Uterus (tissue), 4 donors: ENCODE data around the gene ZC3H18. TPM values are rescaled to one million over a fixed set of nuclear protein-coding genes. Genes with fewer than 3 reads are reported as not detected.

Experiments
- DNase-seq, 2 donors: peaks; one replicate each; pipeline ENCODE4 v3.0.0-alpha.2; 2019 to 2020
- H3K27ac ChIP-seq, 2 donors: fragments of 200-600 bp; sonication (generic); 1 replicate in 1 of 2; 2 replicates in 1 of 2; pipeline ENCODE4 v1.5.1; 2016 to 2018
- H3K27me3 ChIP-seq, 2 donors: fragments of 200-600 bp; sonication (generic); one replicate each; pipeline ENCODE4 v1.5.1; 2018 to 2019; ENCODE audit warnings: control low read depth in 1 of 2
- H3K36me3 ChIP-seq, 2 donors: fragments of 200-600 bp; sonication (generic); one replicate each; pipeline ENCODE4 v1.5.1; 2019; ENCODE audit warnings: control low read depth in 1 of 2
- H3K4me1 ChIP-seq, 2 donors: fragments of 200-600 bp; sonication (generic); one replicate each; pipeline ENCODE4 v1.5.1; 2018 to 2019; ENCODE audit warnings: control low read depth in 1 of 2
- H3K4me3 ChIP-seq, 2 donors: fragments of 200-600 bp; sonication (generic); 1 replicate in 1 of 2; 2 replicates in 1 of 2; pipeline ENCODE4 v1.5.1; 2018 to 2019; ENCODE audit warnings: mild to moderate bottlenecking in 1 of 2
- H3K9me3 ChIP-seq, 2 donors: fragments of 200-600 bp; sonication (generic); one replicate each; pipeline ENCODE4 v1.5.1; 2019; ENCODE audit warnings: control low read depth in 1 of 2
- CTCF ChIP-seq, 4 experiments: fragments of 200-600 bp in 2 of 4; fragments of 450-650 bp in 2 of 4; sonication (generic) in 2 of 4; IDR thresholded peaks; one replicate each; pipeline ENCODE4 v1.5.1; 2016 to 2019; ENCODE audit warnings: antibody characterized with exemption in 4 of 4, mild to moderate bottlenecking in 2 of 4, moderate library complexity in 1 of 4
- POLR2A ChIP-seq, 2 donors: fragments of 450-650 bp; IDR thresholded peaks; one replicate each; pipeline ENCODE4 v1.6.1; 2016; ENCODE audit warnings: antibody characterized with exemption in 2 of 2, mild to moderate bottlenecking in 1 of 2, moderate library complexity in 1 of 2
- intact Hi-C: fragments of 100-400 bp; cut with DNase I; formaldehyde crosslinking; loops from one replicate; pipeline ENCODE4 v1.15.1; 2023; ENCODE audit warnings: low total_unique reads
- total RNA-seq, 4 donors: library from RNA; depleted of rRNA in 3 of 4; stranded (reverse); fragments of >200 nt in 3 of 4; gene quantifications; one replicate each; pipeline versions ENCODE4 v1.1.0 to v1.2.4, GENCODE V29; 2014 to 2023
- donor health status: DM: yes; HTN: yes; CAD: no.

The ZC3H18 gene
- total RNA-seq, 4 donors from 2014 or later = 0.88 to 58.8 (median 9.5) TPM

DNA sequence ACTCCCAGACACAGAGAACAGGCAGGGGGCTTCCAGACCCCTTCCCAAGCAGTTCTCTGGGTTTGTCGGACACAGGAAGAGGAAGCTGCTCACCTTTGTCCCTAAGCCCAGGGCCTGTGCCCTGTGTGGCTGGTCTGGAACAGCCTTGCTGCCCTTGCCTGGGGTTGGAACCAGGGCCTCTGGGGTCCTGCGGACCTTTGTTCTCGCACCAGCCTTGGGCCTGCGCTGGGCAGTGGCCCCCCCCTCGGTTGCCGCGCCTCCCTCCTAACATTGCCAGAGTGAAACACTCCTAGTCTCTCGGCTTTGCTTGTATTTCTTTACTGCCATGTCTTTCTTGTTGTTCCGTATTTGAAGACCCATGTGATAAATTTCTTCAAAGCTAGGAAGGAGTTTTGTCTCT is 59.6 kb downstream of the ZC3H18 start:
- no peak for DNase-seq
- H3K4me3 ChIP-seq = no peak overlapping the region
- no peaks in the 10 kb centered on the region for H3K9me3 ChIP-seq
- no peak for TF ChIP-seq CTCF (IDR thresholded peaks at IDR 0.05)
- no peak for TF ChIP-seq POLR2A (IDR thresholded peaks at IDR 0.05)
- no peak overlapping the region for H3K27ac ChIP-seq
- H3K36me3 ChIP-seq = no peaks in the 10 kb centered on the region
- H3K4me1 ChIP-seq = no peaks in the 10 kb centered on the region
- intact Hi-C loops = no loop called here
- no peaks in the 10 kb centered on the region for H3K27me3 ChIP-seq

DNA sequence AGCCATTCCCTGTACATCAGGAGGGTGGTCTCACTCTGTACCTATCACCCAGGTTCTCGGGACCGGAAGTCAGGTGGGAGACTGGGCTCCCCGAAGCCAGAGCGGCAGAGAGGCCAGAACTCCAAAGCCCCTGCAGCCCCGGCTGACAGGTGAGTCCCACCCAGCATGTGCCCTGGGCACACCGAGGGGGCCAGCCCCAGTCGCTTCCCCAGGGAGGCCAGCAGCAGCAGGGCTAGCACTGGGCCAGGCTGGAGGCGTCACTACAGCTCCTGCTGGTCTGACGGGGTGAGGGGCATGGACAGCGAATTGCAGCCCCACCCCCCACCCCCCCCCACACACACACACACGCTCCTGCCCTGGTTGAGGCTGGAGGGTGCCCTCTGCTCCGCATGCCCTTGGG is 60.2 kb downstream of the ZC3H18 start:
- no peak for TF ChIP-seq POLR2A (IDR thresholded peaks at IDR 0.05)
- TF ChIP-seq CTCF (IDR thresholded peaks at IDR 0.05) = no peak
- H3K4me3 ChIP-seq = no peak overlapping the region
- H3K36me3 ChIP-seq = no peaks in the 10 kb centered on the region
- no peak overlapping the region for H3K27ac ChIP-seq
- H3K9me3 ChIP-seq = no peaks in the 10 kb centered on the region
- H3K27me3 ChIP-seq = no peaks in the 10 kb centered on the region
- intact Hi-C loops = no loop called here
- H3K4me1 ChIP-seq = peaks cover 0 to 3% of the 10 kb centered on the region in 2 donors
- no peak for DNase-seq

- no peak for DNase-seq
- H3K27me3 ChIP-seq = no peaks in the 10 kb centered on the region
- intact Hi-C loops = no loop called here
- no peaks in the 10 kb centered on the region for H3K9me3 ChIP-seq
- no peak overlapping the region for H3K27ac ChIP-seq
- peaks cover 0 to 3% of the 10 kb centered on the region in 2 donors for H3K4me1 ChIP-seq
- no peaks in the 10 kb centered on the region for H3K36me3 ChIP-seq
- H3K4me3 ChIP-seq = no peak overlapping the region
- TF ChIP-seq POLR2A (IDR thresholded peaks at IDR 0.05) = no peak
- no peak for TF ChIP-seq CTCF (IDR thresholded peaks at IDR 0.05)
Measured at GRCh38 chr16:88630941-88631340, 60.7 kb downstream of the ZC3H18 start.

- H3K36me3 ChIP-seq = no peaks in the 10 kb centered on the region
- H3K27ac ChIP-seq = no peak overlapping the region
- intact Hi-C loops = no loop called here
- peaks cover 0 to 3% of the 10 kb centered on the region in 2 donors for H3K4me1 ChIP-seq
- H3K4me3 ChIP-seq = no peak overlapping the region
- no peak for DNase-seq
- H3K27me3 ChIP-seq = no peaks in the 10 kb centered on the region
- TF ChIP-seq CTCF (IDR thresholded peaks at IDR 0.05) (no peak), POLR2A (IDR thresholded peaks at IDR 0.05) (no peak)
- no peaks in the 10 kb centered on the region for H3K9me3 ChIP-seq
Measured at GRCh38 chr16:88631384-88631783, 61.2 kb downstream of the ZC3H18 start.

GRCh38 chr16:88631920-88632586 is 61.9 kb downstream of the ZC3H18 start:
- no peak overlapping the region for H3K27ac ChIP-seq
- H3K4me1 ChIP-seq = peaks cover 0 to 3% of the 10 kb centered on the region in 2 donors
- TF ChIP-seq POLR2A (IDR thresholded peaks at IDR 0.05) (no peak), CTCF (IDR thresholded peaks at IDR 0.05) (no peak)
- H3K4me3 ChIP-seq = no peak overlapping the region
- no peaks in the 10 kb centered on the region for H3K36me3 ChIP-seq
- H3K9me3 ChIP-seq = no peaks in the 10 kb centered on the region
- intact Hi-C loops = no loop called here
- no peaks in the 10 kb centered on the region for H3K27me3 ChIP-seq
- DNase-seq = no peak
